ENCODE results near the gene TSC2. TPM values are rescaled to one million over a fixed set of nuclear protein-coding genes. Genes with fewer than 3 reads are reported as not detected.

The TSC2 gene
- total and polyA plus RNA-seq, 2 of the 13 experiments (the other 11 are each of a cell fraction or from before 2014, with no cell fraction given) = 19.6 to 40.4 TPM

DNA sequence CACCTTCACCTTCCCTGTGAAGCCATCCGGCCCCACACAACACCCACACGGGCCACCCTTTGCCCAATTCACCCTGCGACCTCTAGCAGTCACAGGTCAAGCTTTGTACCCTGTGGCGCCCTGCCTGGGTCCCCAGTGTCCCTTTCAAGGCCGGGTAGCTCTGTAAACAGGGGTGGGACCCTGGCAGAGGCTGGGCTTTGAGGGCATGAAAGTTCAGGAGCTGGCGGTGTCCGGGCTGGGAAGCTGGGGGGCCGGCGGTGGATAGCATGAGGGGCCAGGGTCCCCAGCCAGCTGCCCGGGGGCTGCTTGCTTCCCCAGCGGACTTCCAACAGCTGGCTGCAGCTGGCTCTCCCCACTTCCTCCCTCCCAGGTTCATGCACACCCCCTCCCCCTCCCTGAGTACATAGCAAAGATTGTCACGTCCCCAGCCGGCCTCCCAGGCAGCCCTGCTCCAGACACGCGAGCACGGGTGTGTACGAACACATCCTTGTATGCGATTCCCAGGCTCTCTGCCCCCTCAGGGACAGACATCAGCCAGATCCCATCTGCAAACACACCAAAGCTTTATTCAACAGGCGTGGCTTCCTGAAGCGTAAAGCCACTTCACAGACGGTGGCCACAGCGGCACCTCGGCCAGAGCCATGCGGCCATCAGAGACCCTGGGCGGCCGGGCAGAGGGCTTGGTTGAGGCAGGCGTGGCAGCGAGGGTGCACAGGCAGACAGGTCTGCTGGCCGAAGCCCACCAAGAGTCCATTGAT is 8.3 kb upstream of the TSC2 start (continued):
- TF ChIP-seq, protein P1, sequence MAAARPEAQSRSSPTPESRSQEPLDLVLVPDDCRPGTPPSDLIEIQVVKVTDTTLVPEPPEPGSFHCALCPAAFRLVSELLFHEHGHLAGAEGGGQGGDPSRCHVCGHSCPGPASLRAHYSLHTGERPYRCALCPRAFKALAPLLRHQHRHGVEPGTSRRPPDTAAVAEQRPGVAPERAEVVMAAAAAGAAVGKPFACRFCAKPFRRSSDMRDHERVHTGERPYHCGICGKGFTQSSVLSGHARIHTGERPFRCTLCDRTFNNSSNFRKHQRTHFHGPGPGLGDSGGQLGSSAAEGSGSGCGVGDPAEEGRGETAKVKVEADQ (CRISPR knock-in tag; IDR thresholded peaks at IDR 0.05; ENCODE audit: borderline replicate concordance) = no peak
- TF ChIP-seq RFX5 (IDR thresholded peaks at IDR 0.05; ENCODE audit: low read depth, low read length) = no peak
- no peak for TF ChIP-seq NFATC3 (CRISPR knock-in tag; IDR thresholded peaks at IDR 0.05)
- TF ChIP-seq ZC3H13 (CRISPR knock-in tag; IDR thresholded peaks at IDR 0.05) = peak; percentile 78
- TF ChIP-seq, protein P2, sequence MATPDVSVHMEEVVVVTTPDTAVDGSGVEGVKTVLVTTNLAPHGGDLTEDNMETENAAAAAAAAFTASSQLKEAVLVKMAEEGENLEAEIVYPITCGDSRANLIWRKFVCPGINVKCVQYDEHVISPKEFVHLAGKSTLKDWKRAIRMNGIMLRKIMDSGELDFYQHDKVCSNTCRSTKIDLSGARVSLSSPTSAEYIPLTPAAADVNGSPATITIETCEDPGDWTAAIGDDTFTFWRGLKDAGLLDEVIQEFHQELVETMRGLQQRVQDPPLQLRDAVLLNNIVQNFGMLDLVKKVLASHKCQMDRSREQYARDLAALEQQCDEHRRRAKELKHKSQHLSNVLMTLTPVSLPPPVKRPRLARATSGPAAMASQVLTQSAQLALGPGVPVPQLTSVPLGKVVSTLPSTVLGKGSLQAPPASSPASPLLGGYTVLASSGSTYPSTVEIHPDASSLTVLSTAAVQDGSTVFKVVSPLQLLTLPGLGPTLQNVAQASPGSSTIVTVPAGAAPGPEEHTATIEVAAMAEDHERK (CRISPR knock-in tag; IDR thresholded peaks at IDR 0.05; ENCODE audit: low read depth) = no peak
- TF ChIP-seq NFKBIZ (CRISPR knock-in tag; IDR thresholded peaks at IDR 0.05) = no peak
- peak; percentile 57; the same call in 1 of the 2 replicates for TF ChIP-seq RCOR2 (CRISPR knock-in tag; IDR thresholded peaks at IDR 0.05)
- TF ChIP-seq NFE2L1 (CRISPR knock-in tag; IDR thresholded peaks at IDR 0.05; ENCODE audit: borderline replicate concordance) = no peak
- no peak; the same call in 1 of the 2 replicates for TF ChIP-seq KLF6 (CRISPR knock-in tag; IDR thresholded peaks at IDR 0.05)
- TF ChIP-seq ZNF589 (CRISPR knock-in tag; conservative IDR thresholded peaks at IDR 0.05) = 0 out of 2 replicates have a peak, but pooled peaks have one; percentile 53
- peak; percentile 99 for TF ChIP-seq ZBTB42 (CRISPR knock-in tag; IDR thresholded peaks at IDR 0.05)
- no peak for TF ChIP-seq ZNF3 (CRISPR knock-in tag; IDR thresholded peaks at IDR 0.05)
- no peak for TF ChIP-seq NFRKB (IDR thresholded peaks at IDR 0.05)
- TF ChIP-seq FOXK2 (IDR thresholded peaks at IDR 0.05) = peak; percentile 56; the same call in 1 of the 2 replicates
- TF ChIP-seq, protein P3, sequence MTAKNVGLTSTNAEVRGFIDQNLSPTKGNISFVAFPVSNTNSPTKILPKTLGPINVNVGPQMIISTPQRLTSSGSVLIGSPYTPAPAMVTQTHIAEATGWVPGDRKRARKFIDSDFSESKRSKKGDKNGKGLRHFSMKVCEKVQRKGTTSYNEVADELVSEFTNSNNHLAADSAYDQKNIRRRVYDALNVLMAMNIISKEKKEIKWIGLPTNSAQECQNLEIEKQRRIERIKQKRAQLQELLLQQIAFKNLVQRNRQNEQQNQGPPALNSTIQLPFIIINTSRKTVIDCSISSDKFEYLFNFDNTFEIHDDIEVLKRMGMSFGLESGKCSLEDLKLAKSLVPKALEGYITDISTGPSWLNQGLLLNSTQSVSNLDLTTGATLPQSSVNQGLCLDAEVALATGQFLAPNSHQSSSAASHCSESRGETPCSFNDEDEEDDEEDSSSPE (CRISPR knock-in tag; IDR thresholded peaks at IDR 0.05) = 0 out of 2 replicates have a peak, but pooled peaks have one; percentile 29
- no peak for TF ChIP-seq RELA (CRISPR knock-in tag; IDR thresholded peaks at IDR 0.05)
- TF ChIP-seq SP4 (CRISPR knock-in tag; IDR thresholded peaks at IDR 0.05) = no peak; the same call in 1 of the 2 replicates
- TF ChIP-seq RFX1 (IDR thresholded peaks at IDR 0.05) = no peak
- TF ChIP-seq, protein P4, sequence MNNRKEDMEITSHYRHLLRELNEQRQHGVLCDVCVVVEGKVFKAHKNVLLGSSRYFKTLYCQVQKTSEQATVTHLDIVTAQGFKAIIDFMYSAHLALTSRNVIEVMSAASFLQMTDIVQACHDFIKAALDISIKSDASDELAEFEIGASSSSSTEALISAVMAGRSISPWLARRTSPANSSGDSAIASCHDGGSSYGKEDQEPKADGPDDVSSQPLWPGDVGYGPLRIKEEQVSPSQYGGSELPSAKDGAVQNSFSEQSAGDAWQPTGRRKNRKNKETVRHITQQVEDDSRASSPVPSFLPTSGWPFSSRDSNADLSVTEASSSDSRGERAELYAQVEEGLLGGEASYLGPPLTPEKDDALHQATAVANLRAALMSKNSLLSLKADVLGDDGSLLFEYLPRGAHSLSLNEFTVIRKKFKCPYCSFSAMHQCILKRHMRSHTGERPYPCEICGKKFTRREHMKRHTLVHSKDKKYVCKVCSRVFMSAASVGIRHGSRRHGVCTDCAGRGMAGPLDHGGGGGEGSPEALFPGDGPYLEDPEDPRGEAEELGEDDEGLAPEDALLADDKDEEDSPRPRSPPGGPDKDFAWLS (CRISPR knock-in tag; IDR thresholded peaks at IDR 0.05; ENCODE audit: borderline replicate concordance) = no peak
- TF ChIP-seq, protein P5, sequence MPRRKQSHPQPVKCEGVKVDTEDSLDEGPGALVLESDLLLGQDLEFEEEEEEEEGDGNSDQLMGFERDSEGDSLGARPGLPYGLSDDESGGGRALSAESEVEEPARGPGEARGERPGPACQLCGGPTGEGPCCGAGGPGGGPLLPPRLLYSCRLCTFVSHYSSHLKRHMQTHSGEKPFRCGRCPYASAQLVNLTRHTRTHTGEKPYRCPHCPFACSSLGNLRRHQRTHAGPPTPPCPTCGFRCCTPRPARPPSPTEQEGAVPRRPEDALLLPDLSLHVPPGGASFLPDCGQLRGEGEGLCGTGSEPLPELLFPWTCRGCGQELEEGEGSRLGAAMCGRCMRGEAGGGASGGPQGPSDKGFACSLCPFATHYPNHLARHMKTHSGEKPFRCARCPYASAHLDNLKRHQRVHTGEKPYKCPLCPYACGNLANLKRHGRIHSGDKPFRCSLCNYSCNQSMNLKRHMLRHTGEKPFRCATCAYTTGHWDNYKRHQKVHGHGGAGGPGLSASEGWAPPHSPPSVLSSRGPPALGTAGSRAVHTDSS (CRISPR knock-in tag; conservative IDR thresholded peaks at IDR 0.05) = no peak
- peak; percentile 73; the same call in 1 of the 2 replicates for TF ChIP-seq CCDC6 (CRISPR knock-in tag; IDR thresholded peaks at IDR 0.05)
- TF ChIP-seq SNAI1 (CRISPR knock-in tag; IDR thresholded peaks at IDR 0.05; ENCODE audit: borderline replicate concordance) = no peak
